GM06990 (cell line): ENCODE measurements around the gene SUPT6H.

Experiments used
- DNase-seq: peaks from one replicate; pipeline ENCODE4 v3.0.0-alpha.2; 2011; ENCODE audit not compliant: insufficient read length; ENCODE audit errors: extremely low read depth
- H3K27me3 ChIP-seq: replicated peaks from 2 replicates; pipeline ENCODE4 v1.6.0; 2011; ENCODE audit warnings: low read length; ENCODE audit not compliant: control insufficient read depth, insufficient read depth
- H3K36me3 ChIP-seq: 2 replicates; pipeline ENCODE4 v1.5.1; 2011; ENCODE audit warnings: low read length; ENCODE audit not compliant: control insufficient read depth, insufficient read depth
- H3K4me3 ChIP-seq: replicated peaks from 2 replicates; pipeline ENCODE4 v1.5.1; 2011; ENCODE audit warnings: low read depth, mild to moderate bottlenecking, control low read depth, low read length
- CTCF ChIP-seq: IDR thresholded peaks from 2 replicates; pipeline ENCODE4 v1.5.1; 2011; ENCODE audit warnings: low read length, control low read depth, mild to moderate bottlenecking, inconsistent platforms; ENCODE audit not compliant: insufficient read depth, poor library complexity, severe bottlenecking

Gene SUPT6H

GRCh38 chr17:28616281-28616680, 45.7 kb upstream of the SUPT6H start:
- no peaks in the 10 kb centered on the region for H3K27me3 ChIP-seq
- DNase-seq: no peak
- TF ChIP-seq CTCF: no peak
- no peak overlapping the region for H3K4me3 ChIP-seq
- peaks cover 40% of the 10 kb centered on the region for H3K36me3 ChIP-seq

- Histone ChIP-seq H3K27me3 (no peaks in the 10 kb centered on the region), H3K4me3 (no peak overlapping the region), H3K36me3 (peaks cover 42% of the 10 kb centered on the region)
- no peak for DNase-seq
- TF ChIP-seq CTCF: no peak
These were observed 43.5 kb upstream of the SUPT6H start for GRCh38 chr17:28618464-28618863.

DNA sequence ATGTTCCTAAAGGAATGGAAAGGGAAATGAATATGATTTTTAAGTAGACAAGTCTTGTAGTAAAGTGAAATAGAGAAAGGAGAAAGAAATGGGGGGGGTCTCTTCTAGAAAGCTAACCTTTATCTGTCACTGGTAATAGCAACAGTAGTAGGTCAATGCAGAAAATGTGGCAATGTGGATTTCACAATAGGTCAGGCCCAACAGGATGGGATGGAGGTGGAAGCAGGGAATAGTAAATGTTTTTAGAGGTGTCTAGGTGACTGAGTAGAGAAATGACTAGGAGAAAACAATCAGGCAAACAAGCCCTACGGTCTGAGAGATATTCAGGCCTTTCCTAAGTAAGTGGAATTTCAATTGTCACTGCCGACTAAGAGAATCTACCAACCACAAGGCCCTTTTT, 42.0 kb upstream of the SUPT6H start:
- no peak overlapping the region for H3K4me3 ChIP-seq
- no peak for TF ChIP-seq CTCF
- no peaks in the 10 kb centered on the region for H3K27me3 ChIP-seq
- no peak for DNase-seq
- H3K36me3 ChIP-seq: peaks cover 45% of the 10 kb centered on the region

DNA sequence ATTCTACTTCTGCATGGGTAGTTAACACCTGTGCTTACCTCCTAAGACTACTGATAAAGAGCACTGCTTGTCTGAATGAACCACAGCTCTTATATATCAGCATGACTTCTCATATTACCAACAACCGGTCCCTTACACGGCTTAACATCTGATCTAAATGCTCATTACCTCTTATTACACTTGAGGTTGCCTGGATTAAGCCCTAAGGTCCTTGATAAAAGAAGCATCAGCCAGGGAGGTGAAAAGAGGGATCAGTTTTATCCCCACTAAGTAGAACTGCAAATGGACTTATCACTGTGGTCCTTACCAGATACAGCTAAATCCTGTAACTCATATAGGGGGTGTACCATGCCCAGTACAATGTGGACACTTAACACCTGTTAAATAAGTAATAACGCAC, 39.8 kb upstream of the SUPT6H start:
- no peak for TF ChIP-seq CTCF
- peaks cover 38% of the 10 kb centered on the region for H3K36me3 ChIP-seq

DNA sequence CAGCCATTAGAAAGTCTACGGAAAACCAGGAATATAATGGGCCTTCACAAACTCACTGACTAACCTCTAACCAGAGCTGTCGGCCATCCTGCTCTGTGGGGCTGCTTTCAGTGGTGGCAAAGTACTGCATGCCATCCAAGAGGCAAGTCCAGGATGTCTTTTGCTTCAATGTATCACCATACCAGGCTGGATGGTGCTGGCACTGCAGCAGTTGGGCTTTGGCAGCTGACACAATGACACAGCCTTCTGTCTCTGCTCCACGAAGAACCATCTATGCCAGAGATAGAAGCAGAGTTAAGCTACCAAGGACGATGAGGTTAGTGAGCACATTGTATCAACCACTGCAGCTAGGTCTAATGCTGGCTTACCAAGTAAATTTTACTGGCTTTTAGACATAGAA, 38.3 kb upstream of the SUPT6H start:
- H3K4me3 ChIP-seq: no peak overlapping the region
- no peak for TF ChIP-seq CTCF
- DNase-seq: no peak
- peaks cover 42% of the 10 kb centered on the region for H3K36me3 ChIP-seq
- no peaks in the 10 kb centered on the region for H3K27me3 ChIP-seq

More for the DNA sequence above, 39.8 kb upstream of the SUPT6H start:
- no peak for DNase-seq
- no peak overlapping the region for H3K4me3 ChIP-seq
- no peaks in the 10 kb centered on the region for H3K27me3 ChIP-seq

DNA sequence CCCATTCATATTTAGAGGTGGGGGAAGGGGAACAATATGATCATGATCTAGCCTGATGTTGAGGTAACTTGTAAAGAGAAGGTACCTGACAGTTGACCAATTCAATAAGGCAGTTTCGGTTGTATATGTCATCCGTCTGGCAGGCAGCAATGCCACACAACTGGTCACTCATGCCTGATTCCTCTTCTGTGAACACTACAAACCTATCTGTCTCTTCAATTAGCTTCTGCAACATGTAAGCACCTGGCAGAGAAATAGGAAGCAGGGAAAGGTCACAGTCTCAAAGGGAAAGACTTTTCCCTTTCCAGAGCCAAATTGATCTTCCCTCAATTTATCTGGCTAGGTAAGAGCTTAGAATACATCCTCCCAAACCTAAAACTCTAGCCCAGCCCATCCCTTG, 37.9 kb upstream of the SUPT6H start:
- Histone ChIP-seq H3K4me3 (no peak overlapping the region), H3K27me3 (no peaks in the 10 kb centered on the region), H3K36me3 (peaks cover 39% of the 10 kb centered on the region)
- no peak for TF ChIP-seq CTCF
- DNase-seq: no peak
